HG02884 (cell line): ENCODE measurements around the gene PRKCH.

Experiments
- ATAC-seq: cut with Tn5 transposase; IDR thresholded peaks from one replicate; pipeline ENCODE4 v1.9.1; 2021; ENCODE audit warnings: mild to moderate bottlenecking, moderate library complexity; ENCODE audit not compliant: unreplicated experiment

PRKCH gene

DNA sequence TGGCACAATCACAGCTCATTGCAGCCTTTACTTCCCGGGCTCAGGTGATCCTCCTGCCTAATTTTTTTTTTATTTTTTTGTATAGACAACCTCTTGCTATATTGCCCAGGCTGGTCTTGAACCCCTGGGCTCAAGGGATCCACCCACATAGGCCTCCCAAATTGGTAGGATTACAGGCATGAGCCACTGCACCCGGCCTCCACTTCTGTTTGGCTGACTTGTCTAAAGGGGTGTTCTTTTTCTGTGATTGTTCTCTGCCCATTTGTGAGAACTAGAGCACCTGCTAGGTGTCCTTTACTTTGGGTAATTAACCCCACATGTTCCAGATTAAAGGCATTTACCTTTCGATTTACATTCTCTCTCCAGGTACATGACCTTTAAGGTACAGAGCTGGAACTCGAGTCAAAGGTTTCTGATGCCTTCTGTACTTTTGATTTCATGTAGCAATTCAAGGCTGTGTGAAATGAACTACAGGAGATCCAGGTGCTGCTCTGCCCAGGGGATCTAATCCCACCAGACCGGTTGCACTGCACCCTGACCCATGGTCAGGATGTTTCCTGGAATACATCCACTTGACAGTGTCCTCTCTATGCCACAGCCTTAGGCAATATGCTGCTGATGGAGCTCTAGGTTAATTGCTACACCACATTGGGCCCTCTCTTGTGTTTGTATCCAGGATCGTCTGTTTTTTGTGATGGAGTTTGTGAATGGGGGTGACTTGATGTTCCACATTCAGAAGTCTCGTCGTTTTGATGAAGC, 163.6 kb downstream of the PRKCH start:
- no peak for ATAC-seq

- no peak for ATAC-seq
These were observed 164.3 kb downstream of the PRKCH start for GRCh38 chr14:61485661-61486060.

- no peak for ATAC-seq
These were observed 165.6 kb downstream of the PRKCH start for GRCh38 chr14:61486930-61487495.

GRCh38 chr14:61488417-61489401, 167.3 kb downstream of the PRKCH start:
- ATAC-seq = no peak

DNA sequence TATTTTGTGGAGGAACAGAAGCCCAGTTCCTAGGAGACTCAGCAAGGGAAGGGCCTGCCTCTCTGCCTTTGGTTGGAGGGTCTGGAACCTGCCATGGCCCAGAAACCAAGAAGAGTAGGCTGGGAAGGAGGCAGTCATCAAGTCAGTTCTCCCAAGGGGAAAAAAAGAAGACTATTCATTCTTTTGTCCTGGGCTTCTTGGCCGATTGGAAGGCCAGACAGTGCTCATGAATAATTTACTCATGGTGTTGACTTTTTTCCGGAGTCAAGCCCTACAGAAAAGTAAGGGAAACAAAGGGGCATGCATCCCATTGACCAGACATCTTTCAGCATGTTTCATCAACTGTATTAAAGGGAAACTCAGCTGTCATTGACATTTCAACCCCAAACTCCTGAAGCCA, 168.1 kb downstream of the PRKCH start:
- ATAC-seq = no peak

- no peak for ATAC-seq
These were observed 168.6 kb downstream of the PRKCH start for GRCh38 chr14:61489932-61490331.

DNA sequence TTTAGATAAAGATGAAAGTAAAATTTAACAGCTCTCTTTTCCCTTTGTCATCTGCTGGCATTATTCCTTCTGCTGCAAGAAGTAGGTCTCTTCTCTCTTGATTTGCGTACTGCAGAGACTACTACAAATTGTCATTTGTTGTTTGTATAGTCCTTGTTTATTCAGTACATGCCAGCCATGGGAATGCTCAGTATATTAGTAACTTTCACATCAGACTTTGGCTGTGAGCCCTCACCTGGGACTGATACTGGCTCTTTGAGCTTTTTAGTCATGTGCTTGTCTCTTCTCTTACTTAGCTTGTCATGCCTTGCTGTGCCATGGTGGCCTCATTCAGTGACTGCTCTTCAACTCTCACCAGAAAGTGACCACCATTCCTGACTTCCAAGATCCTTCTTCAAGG, 169.8 kb downstream of the PRKCH start:
- no peak for ATAC-seq

DNA sequence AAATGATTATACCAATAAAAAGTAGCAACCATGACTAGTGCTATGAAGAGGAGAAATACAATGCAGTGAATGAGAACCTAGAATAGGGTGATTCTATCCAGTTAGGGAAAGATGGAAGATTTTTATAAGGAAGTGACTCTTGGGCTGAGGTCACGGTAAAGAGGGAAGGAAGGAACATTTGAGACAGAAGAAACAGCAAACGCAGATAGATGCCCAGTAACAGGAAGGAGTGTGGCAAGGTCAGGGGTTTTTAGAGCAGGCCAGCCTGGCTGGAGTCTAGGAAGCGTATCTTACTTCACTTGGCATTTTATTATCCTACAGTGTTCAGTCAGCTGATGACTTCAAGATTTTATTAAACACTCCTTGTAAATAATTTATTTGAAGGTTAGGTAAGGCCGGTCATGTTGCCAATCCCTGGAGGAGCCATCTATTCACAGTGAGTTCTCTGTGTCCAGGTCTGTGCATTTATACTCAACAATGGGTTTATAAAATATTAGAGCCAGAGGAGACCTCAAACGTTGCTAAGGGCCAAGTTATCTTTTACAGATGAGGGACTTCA, 170.6 kb downstream of the PRKCH start:
- no peak for ATAC-seq

- ATAC-seq = no peak
These were observed 171.1 kb downstream of the PRKCH start for GRCh38 chr14:61492474-61492873.

DNA sequence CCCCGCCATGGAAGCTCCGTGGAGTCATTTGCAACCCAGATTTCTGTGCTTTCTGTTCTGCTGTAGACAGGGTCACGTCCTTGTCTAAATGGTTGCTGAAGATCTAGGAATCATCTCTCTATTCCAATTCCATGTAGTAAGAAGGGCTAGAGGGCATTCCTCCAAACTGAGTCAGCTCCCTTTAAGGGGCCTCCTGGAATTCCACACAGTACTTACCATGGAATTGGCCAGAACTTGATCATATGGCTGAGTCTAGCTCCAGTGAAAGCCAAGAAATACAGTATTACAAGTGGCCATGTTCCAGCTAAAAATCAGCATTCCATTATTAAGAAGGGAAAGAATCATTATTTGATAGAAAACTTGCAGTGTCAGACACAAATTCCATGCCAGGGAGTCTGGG, 171.9 kb downstream of the PRKCH start:
- ATAC-seq = no peak

DNA sequence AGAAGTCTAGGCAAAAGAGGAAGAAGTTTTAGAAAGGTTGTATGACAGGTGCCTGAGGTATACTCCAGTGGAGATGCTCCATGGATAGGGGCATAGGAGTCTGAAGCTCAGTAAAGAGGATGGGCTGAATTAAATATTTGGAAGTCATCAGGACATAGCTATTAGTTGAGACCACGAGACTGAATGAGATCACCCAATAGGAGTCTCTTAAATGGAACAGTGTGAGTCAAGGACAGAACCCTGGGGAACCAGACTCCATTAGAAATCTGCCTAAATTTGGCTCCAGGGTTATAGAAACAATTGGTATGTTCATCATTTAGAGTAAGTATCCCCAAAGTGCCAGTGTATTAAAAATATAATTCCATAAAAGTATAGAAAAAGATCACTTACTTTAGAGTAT, 172.6 kb downstream of the PRKCH start:
- ATAC-seq = no peak

GRCh38 chr14:61495809-61496208, 174.4 kb downstream of the PRKCH start:
- ATAC-seq = no peak

GRCh38 chr14:61498303-61498702, 176.9 kb downstream of the PRKCH start:
- ATAC-seq = no peak

DNA sequence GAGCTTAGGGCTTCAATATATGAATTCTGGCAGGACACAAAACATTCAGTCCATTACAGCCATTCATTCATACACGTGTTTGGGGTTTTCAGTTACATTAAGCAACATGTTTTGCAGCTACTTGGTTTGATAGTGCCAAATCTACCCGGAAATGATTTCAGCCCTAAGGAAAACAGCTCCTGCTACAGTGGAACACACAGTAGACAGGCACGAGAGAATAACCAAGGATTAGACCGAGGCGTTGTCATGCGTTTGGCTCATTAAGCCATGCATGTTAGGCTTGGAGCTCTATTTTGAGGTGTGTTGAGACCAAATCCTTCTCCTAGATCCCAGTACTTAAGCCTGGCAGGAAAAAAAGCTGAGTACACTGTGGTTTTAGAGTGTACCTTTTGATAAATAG, 177.4 kb downstream of the PRKCH start:
- no peak for ATAC-seq

DNA sequence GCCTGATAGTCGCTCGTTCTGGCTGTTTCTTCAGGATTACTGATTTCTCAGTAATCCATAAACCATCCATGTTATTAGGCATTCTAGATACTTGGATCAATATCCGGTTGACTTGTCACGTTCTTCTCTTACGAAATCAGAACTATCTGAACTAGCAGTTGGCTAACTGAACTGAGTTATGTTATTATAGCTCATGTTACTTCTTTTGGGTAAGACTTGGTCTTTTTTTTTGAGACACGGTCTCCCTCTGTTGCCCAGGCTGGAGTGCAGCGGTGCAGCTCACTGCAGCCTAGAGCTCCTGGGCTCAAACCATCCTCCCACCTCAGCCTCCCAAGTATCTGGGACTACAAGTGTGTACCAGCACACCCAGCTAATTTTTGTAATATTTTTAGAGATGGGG, 178.6 kb downstream of the PRKCH start:
- no peak for ATAC-seq

GRCh38 chr14:61501714-61502458, 180.5 kb downstream of the PRKCH start:
- no peak for ATAC-seq

GRCh38 chr14:61502459-61503093, 181.2 kb downstream of the PRKCH start:
- no peak for ATAC-seq

DNA sequence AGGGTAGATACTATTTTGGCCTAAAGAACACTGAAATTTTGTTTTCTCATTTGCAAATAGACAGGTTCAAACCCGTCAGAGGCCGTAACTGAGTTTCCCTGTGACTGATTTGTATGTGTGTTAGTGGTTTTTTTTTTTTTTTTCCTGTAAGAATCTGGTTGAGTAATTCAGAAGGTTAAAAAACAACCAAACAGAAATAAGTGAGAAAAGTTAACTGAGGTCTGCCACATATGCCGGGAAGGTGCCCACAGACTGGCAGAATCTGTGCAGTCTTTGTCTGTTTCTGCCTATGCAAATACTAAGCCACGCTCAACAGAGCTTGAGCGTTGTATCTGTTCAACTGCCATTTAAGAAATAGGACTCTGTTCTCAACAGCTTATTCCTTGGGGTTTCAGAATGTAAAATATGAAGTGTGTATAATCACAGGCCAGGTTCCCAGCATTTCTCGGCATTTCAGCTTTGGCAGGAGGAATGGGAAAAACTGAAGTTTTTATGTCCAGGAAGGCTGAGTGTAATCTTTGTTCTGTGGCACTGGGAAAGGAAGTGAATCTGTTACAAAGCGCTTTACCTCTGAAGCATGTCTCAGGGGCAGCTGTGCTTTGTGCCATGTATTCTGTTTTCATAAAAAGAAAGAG, 181.9 kb downstream of the PRKCH start:
- peak; percentile 64 for ATAC-seq

- no peak for ATAC-seq
These were observed 183.5 kb downstream of the PRKCH start for GRCh38 chr14:61504901-61505300.
